PC-3 (cell line): ENCODE results near the gene SLC7A4. TPM values are rescaled to one million over a fixed set of nuclear protein-coding genes. Genes with fewer than 3 reads are reported as not detected.
A peak's percentile ranks its signal among the peaks of the same experiment; 100 is the strongest.

Experiments used
- ATAC-seq: fragments of 200-7000 bp; cut with Tn5 transposase; 2 replicates; pipeline ENCODE4 v1.9.1; 2020; ENCODE audit warnings: mild to moderate bottlenecking, moderate library complexity
- BruUV-seq: library from RNA; stranded (reverse); fragments of 400-500 nt; replicated peaks from 2 replicates; lab custom pipeline; 2021; lab: Mats Ljungman, UMichigan
- CTCF ChIA-PET: fragments of 300-600 bp; sonication (Branson Sonifier 250); formaldehyde crosslinking; loops from one replicate; lab custom pipeline; 2022; ENCODE audit warnings: antibody characterized with exemption; lab: Charles Lee
- POLR2A ChIA-PET: fragments of 300-600 bp; sonication (Branson Sonifier 250); formaldehyde crosslinking; loops from one replicate; lab custom pipeline; 2022; ENCODE audit warnings: antibody characterized with exemption; ENCODE audit not compliant: unreplicated experiment; lab: Charles Lee
- DNase-seq: peaks from one replicate; pipeline ENCODE4 v3.0.0-alpha.2; 2015
- H2AFZ ChIP-seq: fragments of 300-600 bp; sonication (generic); 2 replicates; pipeline ENCODE4 v1.6.0; 2016; ENCODE audit warnings: antibody characterized with exemption, low read length
- H3F3A ChIP-seq: fragments of 300-600 bp; sonication (generic); one replicate; pipeline ENCODE4 v1.6.0; 2017; ENCODE audit warnings: antibody characterized with exemption, low read length, control low read depth, mild to moderate bottlenecking; ENCODE audit not compliant: unreplicated experiment
- H3K27ac ChIP-seq: fragments of 300-600 bp; sonication (generic); 2 replicates; pipeline ENCODE4 v1.5.1; 2016; ENCODE audit warnings: mild to moderate bottlenecking, low read length
- H3K27me3 ChIP-seq: fragments of 300-600 bp; sonication (generic); 2 replicates; pipeline ENCODE4 v1.6.1; 2016; ENCODE audit warnings: low read length, mixed read lengths
- H3K36me3 ChIP-seq: fragments of 300-600 bp; sonication (generic); 2 replicates; pipeline ENCODE4 v1.6.1; 2016; ENCODE audit warnings: low read depth, mixed run types, low read length, mixed read lengths
- H3K4me1 ChIP-seq: fragments of 300-600 bp; sonication (generic); 2 replicates; pipeline ENCODE4 v1.5.1; 2016; ENCODE audit warnings: low read length; ENCODE audit not compliant: insufficient read depth
- H3K4me2 ChIP-seq: fragments of 300-600 bp; sonication (generic); 2 replicates; pipeline ENCODE4 v1.6.0; 2016; ENCODE audit warnings: low read length
- H3K4me3 ChIP-seq: fragments of 300-600 bp; sonication (generic); 2 replicates; pipeline ENCODE4 v1.5.1; 2016; ENCODE audit warnings: mild to moderate bottlenecking, low read length, mixed read lengths
- H3K79me2 ChIP-seq: fragments of 300-600 bp; sonication (generic); 2 replicates; pipeline ENCODE4 v1.6.1; 2017; ENCODE audit warnings: low read length, mixed read lengths
- H3K9ac ChIP-seq: fragments of 300-600 bp; sonication (generic); 2 replicates; pipeline ENCODE4 v1.6.0; 2016; ENCODE audit warnings: mild to moderate bottlenecking, low read length
- H3K9me2 ChIP-seq: fragments of 300-600 bp; sonication (generic); replicated peaks from 2 replicates; pipeline ENCODE4 v1.6.1; 2016; ENCODE audit warnings: mixed run types, low read length, mixed read lengths
- H3K9me3 ChIP-seq: fragments of 300-600 bp; sonication (generic); 2 replicates; pipeline ENCODE4 v1.6.1; 2016; ENCODE audit warnings: low read length, mixed read lengths
- H4K20me1 ChIP-seq: fragments of 300-600 bp; sonication (generic); 2 replicates; pipeline ENCODE4 v1.6.1; 2016; ENCODE audit warnings: low read length, mixed read lengths
- EZH2 ChIP-seq: fragments of 300-600 bp; sonication (generic); IDR thresholded peaks from one replicate; pipeline ENCODE4 v1.6.1; 2017; ENCODE audit warnings: antibody characterized with exemption, mild to moderate bottlenecking, low read length; ENCODE audit not compliant: unreplicated experiment
- EZH2phosphoT487 ChIP-seq: fragments of 300-600 bp; sonication (generic); IDR thresholded peaks from 2 replicates; pipeline ENCODE4 v1.6.1; 2018; ENCODE audit warnings: mild to moderate bottlenecking, antibody characterized with exemption, low read length, borderline replicate concordance
- intact Hi-C: fragments of 100-400 bp; cut with micrococcal nuclease; formaldehyde crosslinking; loops from 2 replicates; pipeline ENCODE4 v1.9.0; 2023
- total RNA-seq: library from RNA; depleted of rRNA; stranded (reverse); fragments of >200 nt; gene quantifications from 2 replicates; pipeline ENCODE4 v1.2.3, GENCODE V29; 2014
- TF ChIP-seq, protein P1 (sequence below): fragments of 300-600 bp; sonication (generic); conservative IDR thresholded peaks from 2 replicates; pipeline ENCODE4 v1.5.1; 2017; ENCODE audit warnings: antibody characterized with exemption, low read depth, mild to moderate bottlenecking, low read length

SLC7A4 gene
- total RNA-seq, 1 experiment from 2014 or later: not detected

DNA sequence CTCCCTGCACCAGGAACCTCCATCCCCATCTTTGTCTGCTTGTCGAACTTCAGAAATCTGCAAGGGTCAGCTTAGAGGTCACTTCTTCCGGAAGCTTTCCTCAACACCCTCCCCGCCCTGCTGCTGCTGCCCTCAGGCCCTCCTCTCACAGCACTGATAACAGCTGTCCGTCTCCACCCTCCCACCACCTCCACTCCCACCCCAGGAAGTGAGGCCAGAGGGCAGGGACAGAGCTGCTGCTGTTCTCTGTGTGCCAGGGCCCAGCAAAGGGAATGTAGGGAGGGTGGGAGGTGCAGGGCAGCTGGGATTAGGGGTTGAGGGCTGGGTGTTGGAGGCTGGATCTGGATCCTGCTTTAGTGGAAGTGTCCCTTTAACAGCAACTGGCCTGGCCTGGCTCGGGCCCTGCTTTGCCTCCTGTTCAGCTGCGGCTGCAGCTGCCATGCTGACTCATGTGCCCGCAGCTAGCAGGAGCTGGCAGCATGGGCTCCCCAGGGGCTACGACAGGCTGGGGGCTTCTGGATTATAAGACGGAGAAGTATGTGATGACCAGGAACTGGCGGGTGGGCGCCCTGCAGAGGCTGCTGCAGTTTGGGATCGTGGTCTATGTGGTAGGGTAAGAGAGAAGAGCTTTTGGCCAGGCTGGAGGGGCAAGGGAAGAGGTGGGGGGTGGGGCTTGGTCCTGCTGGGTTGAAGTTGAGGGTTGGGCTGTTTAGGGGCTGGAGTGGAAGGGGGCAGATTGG lies 17.5 kb downstream of the SLC7A4 start, which contains the start of gene P2RX6:
Gene P2RX6 (plus strand): TSS at position 440 of the 740 bp plus-strand sequence. CDS start 10 bp downstream, at position 450.
- H3K79me2 ChIP-seq: no peaks in the 10 kb centered on the region
- H3K36me3 ChIP-seq: no peaks in the 10 kb centered on the region
- H3K9me2 ChIP-seq: no peaks in the 10 kb centered on the region
- peaks cover 7% of the 10 kb centered on the region; the same call in 1 of the 2 replicates for H3K4me1 ChIP-seq
- H3F3A ChIP-seq: no peaks in the 10 kb centered on the region
- BruUV-seq: no TSS peak
- DNase-seq (peak; percentile 17), ATAC-seq (peak; percentile 83)
- H3K4me2 ChIP-seq: peak within 1 kb of the TSS; percentile 28
- H3K27me3 ChIP-seq: no peaks in the 10 kb centered on the region
- H3K27ac ChIP-seq: no peak within 1 kb of the TSS
- H2AFZ ChIP-seq: peak within 1 kb of the TSS; percentile 61; the same call in 1 of the 2 replicates
- intact Hi-C loops: no loop called here
- TF ChIP-seq, protein P1, sequence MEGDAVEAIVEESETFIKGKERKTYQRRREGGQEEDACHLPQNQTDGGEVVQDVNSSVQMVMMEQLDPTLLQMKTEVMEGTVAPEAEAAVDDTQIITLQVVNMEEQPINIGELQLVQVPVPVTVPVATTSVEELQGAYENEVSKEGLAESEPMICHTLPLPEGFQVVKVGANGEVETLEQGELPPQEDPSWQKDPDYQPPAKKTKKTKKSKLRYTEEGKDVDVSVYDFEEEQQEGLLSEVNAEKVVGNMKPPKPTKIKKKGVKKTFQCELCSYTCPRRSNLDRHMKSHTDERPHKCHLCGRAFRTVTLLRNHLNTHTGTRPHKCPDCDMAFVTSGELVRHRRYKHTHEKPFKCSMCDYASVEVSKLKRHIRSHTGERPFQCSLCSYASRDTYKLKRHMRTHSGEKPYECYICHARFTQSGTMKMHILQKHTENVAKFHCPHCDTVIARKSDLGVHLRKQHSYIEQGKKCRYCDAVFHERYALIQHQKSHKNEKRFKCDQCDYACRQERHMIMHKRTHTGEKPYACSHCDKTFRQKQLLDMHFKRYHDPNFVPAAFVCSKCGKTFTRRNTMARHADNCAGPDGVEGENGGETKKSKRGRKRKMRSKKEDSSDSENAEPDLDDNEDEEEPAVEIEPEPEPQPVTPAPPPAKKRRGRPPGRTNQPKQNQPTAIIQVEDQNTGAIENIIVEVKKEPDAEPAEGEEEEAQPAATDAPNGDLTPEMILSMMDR: no peak
- TF ChIP-seq EZH2: no peak
- TF ChIP-seq EZH2phosphoT487: no peak
- H4K20me1 ChIP-seq: no peaks in the 10 kb centered on the region
- POLR2A ChIA-PET: interaction anchor here (0.6 kb wide), 1 partner anchor 33 kb away, joined by 6 read pairs; the partner anchor contains the start of gene LZTR1
- no peak within 1 kb of the TSS for H3K4me3 ChIP-seq
- CTCF ChIA-PET: no interaction called here
- no peaks in the 10 kb centered on the region for H3K9me3 ChIP-seq
- H3K9ac ChIP-seq: no peak within 1 kb of the TSS

DNA sequence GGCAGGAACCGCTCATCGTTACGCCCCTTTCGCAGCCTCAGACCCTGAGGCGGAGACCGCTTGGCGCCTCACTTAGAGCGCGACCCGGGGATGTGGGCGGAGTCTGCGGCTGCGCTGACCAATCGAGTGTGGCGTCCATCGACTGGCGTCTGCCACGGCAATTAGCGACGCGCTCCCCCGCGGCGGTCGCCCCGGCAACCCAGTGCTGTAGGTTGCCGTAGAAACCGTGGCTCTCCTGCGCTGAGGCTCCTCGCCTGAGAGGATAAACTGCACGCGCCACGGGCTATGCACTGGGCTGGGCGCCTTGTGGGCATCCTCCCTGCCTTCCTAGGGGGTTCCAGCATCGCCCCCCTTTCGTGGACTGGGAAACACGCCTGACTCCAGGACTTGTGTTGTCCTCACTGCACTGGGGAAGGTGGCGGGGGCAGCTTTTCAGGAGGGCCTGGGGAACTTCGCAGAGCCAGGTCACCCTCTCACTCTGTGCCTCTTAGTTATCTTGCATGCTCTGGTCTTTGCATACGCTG lies 18.1 kb downstream of the SLC7A4 start:
- Histone ChIP-seq H4K20me1 (no peaks in the 10 kb centered on the region), H3K9me3 (no peaks in the 10 kb centered on the region), H3K4me1 (peaks cover 7% of the 10 kb centered on the region; the same call in 1 of the 2 replicates), H3K27me3 (no peaks in the 10 kb centered on the region), H3K9me2 (no peaks in the 10 kb centered on the region), H3K79me2 (no peaks in the 10 kb centered on the region), H2AFZ (no peak overlapping the region), H3F3A (no peaks in the 10 kb centered on the region), H3K4me2 (no peak overlapping the region), H3K27ac (no peak overlapping the region), H3K36me3 (no peaks in the 10 kb centered on the region), H3K4me3 (no peak overlapping the region), H3K9ac (no peak overlapping the region)
- BruUV-seq: no TSS peak
- intact Hi-C loops: no loop called here
- ATAC-seq: no peak
- DNase-seq: no peak
- CTCF ChIA-PET: no interaction called here
- TF ChIP-seq, protein P1: no peak
- no peak for TF ChIP-seq EZH2phosphoT487
- TF ChIP-seq EZH2: no peak
- POLR2A ChIA-PET: interaction anchor here (0.6 kb wide), 1 partner anchor 32 kb away, joined by 6 read pairs; the partner anchor contains the start of gene LZTR1
